Neutrophil (primary cell): ENCODE data around the gene CDK17.

Source experiments
- H3K27ac ChIP-seq: fragments of 200-600 bp; sonication (generic); 2 replicates; pipeline ENCODE4 v1.5.1; 2016; ENCODE audit warnings: mild to moderate bottlenecking, moderate library complexity
- H3K27me3 ChIP-seq: fragments of 200-600 bp; sonication (generic); 2 replicates; pipeline ENCODE4 v1.6.0; 2016; ENCODE audit warnings: mild to moderate bottlenecking
- H3K36me3 ChIP-seq: fragments of 200-600 bp; sonication (generic); 2 replicates; pipeline ENCODE4 v1.5.1; 2017
- H3K4me1 ChIP-seq, 2 experiments: fragments of 200-600 bp in 1 of 2; sonication (generic) in 1 of 2; 1 replicate in 1 of 2; 2 replicates in 1 of 2; pipeline versions ENCODE4 v1.5.1 to v1.6.1; 2013 to 2016; ENCODE audit warnings: low read depth in 1 of 2, low read length in 1 of 2, mild to moderate bottlenecking in 1 of 2, moderate library complexity in 1 of 2; ENCODE audit not compliant: control insufficient read depth in 1 of 2, insufficient read depth in 1 of 2
- H3K4me3 ChIP-seq, 2 experiments: fragments of 200-600 bp in 1 of 2; sonication (generic) in 1 of 2; 1 replicate in 1 of 2; 2 replicates in 1 of 2; pipeline ENCODE4 v1.5.1; 2013 to 2016; ENCODE audit warnings: low read depth in 1 of 2, low read length in 1 of 2, mild to moderate bottlenecking in 1 of 2, moderate library complexity in 1 of 2
- H3K9me3 ChIP-seq: fragments of 200-600 bp; sonication (generic); 2 replicates; pipeline ENCODE4 v1.5.1; 2016
- CTCF ChIP-seq: fragments of 200-600 bp; sonication (generic); IDR thresholded peaks from 2 replicates; pipeline ENCODE4 v1.5.1; 2016; ENCODE audit warnings: antibody characterized with exemption

CDK17 gene

DNA sequence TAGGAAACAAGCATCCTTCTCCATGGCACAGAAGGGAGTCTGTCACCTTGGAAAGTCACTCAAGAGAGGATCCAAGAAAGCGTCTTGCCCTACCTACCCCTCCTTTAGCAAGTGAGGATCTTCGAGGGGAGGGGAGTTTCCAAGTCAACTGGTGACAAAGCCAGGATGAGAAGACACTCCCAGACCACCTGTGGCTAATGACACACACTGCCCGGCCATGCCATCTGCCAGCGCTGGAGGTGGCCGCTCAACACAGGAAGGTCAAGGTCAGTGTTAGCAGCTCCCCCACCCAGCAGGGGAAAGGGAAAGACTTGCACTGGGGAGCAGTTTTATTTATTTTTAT is 164.8 kb downstream of the CDK17 start:
- H3K27me3 ChIP-seq, result no peaks in the 10 kb centered on the region
- no peaks in the 10 kb centered on the region for H3K4me1 ChIP-seq
- H3K4me3 ChIP-seq, result no peak overlapping the region
- H3K36me3 ChIP-seq, result no peaks in the 10 kb centered on the region
- H3K27ac ChIP-seq, result no peak overlapping the region
- TF ChIP-seq CTCF, result no peak
- no peaks in the 10 kb centered on the region for H3K9me3 ChIP-seq

GRCh38 chr12:96234591-96235483 is 165.4 kb downstream of the CDK17 start:
- H3K27me3 ChIP-seq, result no peaks in the 10 kb centered on the region
- TF ChIP-seq CTCF, result no peak
- no peaks in the 10 kb centered on the region for H3K9me3 ChIP-seq
- H3K36me3 ChIP-seq, result no peaks in the 10 kb centered on the region
- no peaks in the 10 kb centered on the region for H3K4me1 ChIP-seq
- H3K27ac ChIP-seq, result no peak overlapping the region
- H3K4me3 ChIP-seq, result no peak overlapping the region

DNA sequence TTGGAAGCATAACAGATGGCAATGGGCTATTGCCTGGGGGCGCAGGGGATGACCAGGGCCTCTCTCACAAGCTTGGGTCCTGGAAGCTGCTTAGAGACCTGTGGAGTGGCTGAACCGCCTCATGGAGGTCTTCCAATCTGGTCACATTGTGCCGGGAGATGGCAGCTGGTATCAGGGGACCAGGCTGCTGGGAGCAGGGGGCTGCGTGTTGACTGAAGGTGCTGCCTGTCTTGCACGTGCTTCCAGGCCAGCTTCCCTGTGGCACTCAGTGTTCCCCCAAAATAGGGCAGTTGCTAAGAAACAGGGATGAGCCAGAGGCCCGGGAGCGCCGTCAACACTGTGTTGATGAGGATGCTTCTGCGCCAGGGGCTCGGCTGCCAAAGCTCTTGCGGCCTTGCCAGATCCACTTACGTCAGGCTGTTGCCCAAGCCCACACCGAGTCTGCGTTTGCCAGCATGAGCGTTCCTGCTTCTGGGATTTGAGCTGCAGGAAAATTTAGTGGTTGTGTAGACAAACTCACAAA is 166.2 kb downstream of the CDK17 start:
- H3K27ac ChIP-seq, result no peak overlapping the region
- no peaks in the 10 kb centered on the region for H3K36me3 ChIP-seq
- H3K4me3 ChIP-seq, result no peak overlapping the region
- TF ChIP-seq CTCF, result no peak
- H3K9me3 ChIP-seq, result no peaks in the 10 kb centered on the region
- H3K4me1 ChIP-seq, result no peaks in the 10 kb centered on the region
- no peaks in the 10 kb centered on the region for H3K27me3 ChIP-seq

- Histone ChIP-seq H3K36me3 (no peaks in the 10 kb centered on the region), H3K4me1 (no peaks in the 10 kb centered on the region)
These were observed 167.1 kb downstream of the CDK17 start for GRCh38 chr12:96233168-96233567.

GRCh38 chr12:96230646-96231045 is 169.6 kb downstream of the CDK17 start:
- no peak for TF ChIP-seq CTCF
- Histone ChIP-seq H3K9me3 (no peaks in the 10 kb centered on the region), H3K36me3 (no peaks in the 10 kb centered on the region), H3K4me3 (no peak overlapping the region), H3K27ac (no peak overlapping the region), H3K27me3 (no peaks in the 10 kb centered on the region), H3K4me1 (peaks cover 0 to 5% of the 10 kb centered on the region in 2 experiments)

More at GRCh38 chr12:96233168-96233567, 167.1 kb downstream of the CDK17 start:
- Histone ChIP-seq H3K27me3 (no peaks in the 10 kb centered on the region), H3K9me3 (no peaks in the 10 kb centered on the region), H3K4me3 (no peak overlapping the region), H3K27ac (no peak overlapping the region)
- no peak for TF ChIP-seq CTCF
